Activated CD8-positive, alpha-beta memory T cell treated with anti-CD3 and anti-CD28 coated beads, Interleukin-2, amount 50 U/mL, for 4 hours (primary cell): Measurements from ENCODE around the gene HES3.
"Not testable (repeated sequence)": the region's sequence is repeated elsewhere in the genome, so short reads cannot be mapped to it uniquely, and the experiment has no call there.

Experiments
- DNase-seq: peaks from one replicate; pipeline ENCODE4 v3.0.0-alpha.2; 2020

HES3 gene

GRCh38 chr1:6219641-6220040 lies 24.3 kb upstream of the HES3 start:
- DNase-seq = not testable (repeated sequence)

DNA sequence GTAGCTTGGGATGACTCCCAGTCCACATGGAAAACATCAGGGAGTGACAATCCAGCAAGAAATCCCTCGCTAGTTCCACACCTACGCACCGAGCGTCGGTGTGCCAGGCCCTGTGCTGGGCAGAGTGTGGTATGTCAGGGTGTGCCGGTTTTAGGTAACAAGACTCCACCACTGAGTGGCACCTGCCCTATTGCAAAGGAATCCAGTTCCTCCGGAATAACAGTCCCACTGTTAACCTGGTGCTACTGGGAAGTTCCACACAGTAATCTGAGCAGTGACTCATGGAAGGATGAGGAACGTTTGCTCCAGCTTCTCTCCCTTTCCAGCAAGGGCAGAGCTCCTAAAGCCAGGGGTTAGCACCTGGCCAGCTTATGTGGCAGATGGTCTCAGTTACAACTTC lies 23.7 kb upstream of the HES3 start:
- DNase-seq = no peak

GRCh38 chr1:6221210-6221784 lies 22.7 kb upstream of the HES3 start:
- DNase-seq = no peak

GRCh38 chr1:6222636-6223035 lies 21.3 kb upstream of the HES3 start:
- DNase-seq = no peak

DNA sequence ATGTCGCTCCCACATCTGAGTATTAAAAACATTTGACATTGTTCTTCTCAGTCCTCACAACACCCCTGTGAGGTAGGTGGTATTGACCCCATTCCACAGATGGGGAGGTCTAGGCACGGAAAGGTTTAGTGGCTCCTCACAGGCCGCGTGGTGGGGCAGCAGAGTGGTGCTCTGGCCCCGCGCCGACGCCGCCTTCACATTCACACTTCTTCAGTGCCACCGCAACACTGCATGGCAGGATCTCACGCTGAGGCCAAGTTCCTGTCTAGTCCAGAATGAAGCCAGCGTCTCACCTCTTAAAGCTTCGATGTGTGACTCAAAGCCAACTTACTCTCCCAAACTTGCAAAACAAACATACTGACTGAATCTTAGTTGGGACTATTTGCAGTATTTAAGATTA lies 20.4 kb upstream of the HES3 start:
- no peak for DNase-seq

GRCh38 chr1:6224718-6225117 lies 19.3 kb upstream of the HES3 start:
- no peak for DNase-seq

DNA sequence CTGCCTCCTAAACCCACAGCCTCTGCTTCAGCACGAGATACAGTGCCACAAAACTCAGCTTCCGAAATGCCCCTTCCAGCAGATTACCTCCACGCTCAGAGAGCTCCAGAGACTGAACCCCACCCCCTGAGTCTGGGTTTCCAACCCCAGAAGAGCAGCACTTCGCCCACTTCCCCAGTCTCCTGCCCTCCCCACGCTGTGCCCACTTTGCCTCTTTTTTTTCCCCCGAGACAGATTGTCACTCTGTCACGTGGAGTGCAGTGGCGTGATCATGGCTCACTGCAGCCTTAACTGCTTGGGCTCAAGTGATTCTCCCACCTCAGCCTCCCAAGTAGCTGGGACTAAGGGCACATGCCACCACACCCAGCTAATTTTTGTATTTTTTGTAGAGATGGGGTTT lies 18.3 kb upstream of the HES3 start:
- no peak for DNase-seq

DNA sequence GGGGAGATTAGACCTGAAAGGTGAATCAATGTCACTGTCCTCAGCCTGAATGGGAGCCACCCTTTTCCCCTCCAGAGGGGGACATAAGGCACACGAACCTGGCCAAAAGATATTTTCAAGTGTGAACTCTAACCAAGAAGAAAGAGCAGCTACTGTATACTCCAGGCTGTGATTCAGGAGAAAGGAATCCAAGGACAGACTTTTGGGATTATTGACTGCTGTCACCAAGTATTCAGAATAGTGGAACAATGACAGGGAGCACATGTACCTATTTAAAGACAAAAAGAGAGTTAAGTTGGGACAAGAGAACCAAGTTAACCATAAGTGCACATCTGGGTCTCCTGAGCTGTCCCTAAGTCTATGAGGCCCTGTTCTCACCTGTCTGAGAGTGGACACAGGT lies 10.6 kb upstream of the HES3 start:
- DNase-seq = no peak

GRCh38 chr1:6234502-6235295 lies 9.3 kb upstream of the HES3 start:
- DNase-seq = no peak

- peak; percentile 37 for DNase-seq
Measured at GRCh38 chr1:6235296-6235677, 8.7 kb upstream of the HES3 start.

GRCh38 chr1:6237093-6237492 lies 6.9 kb upstream of the HES3 start:
- DNase-seq = no peak

DNA sequence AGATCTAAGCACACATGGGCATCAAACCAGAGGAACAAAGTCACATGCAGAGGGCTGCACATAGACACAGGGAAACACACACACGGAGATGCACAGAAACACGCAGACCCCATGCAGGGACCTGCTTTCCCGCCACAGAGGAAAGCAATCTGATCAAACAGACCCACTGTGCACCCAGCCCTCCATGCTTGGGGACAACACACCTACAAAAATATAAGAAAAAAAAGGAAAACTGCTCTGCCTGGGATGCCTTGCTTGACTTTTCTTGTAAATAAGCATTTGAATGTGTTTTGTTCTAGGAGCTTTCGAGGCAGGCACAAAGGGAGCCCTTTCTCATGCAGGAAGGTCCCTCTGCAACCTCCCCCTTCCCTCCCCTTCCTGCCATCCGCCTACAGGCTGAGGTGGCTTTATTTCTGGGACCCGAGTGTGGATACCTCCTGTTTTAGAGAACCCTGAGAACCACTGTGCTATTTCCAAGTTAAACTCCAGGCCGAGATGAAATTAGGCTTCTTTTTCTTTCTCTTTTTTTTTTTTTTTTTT lies 4.7 kb upstream of the HES3 start:
- no peak for DNase-seq

- no peak for DNase-seq
Measured at GRCh38 chr1:6239950-6240768, 3.8 kb upstream of the HES3 start.

- no peak for DNase-seq
Measured at GRCh38 chr1:6241107-6241886, 2.7 kb upstream of the HES3 start.

- no peak for DNase-seq
Measured at GRCh38 chr1:6241887-6242740, 1.9 kb upstream of the HES3 start.

GRCh38 chr1:6243053-6243834 lies 735 bp upstream of the HES3 start:
- no peak for DNase-seq

GRCh38 chr1:6244401-6245049 lies 546 bp downstream of the HES3 start:
- no peak for DNase-seq

DNA sequence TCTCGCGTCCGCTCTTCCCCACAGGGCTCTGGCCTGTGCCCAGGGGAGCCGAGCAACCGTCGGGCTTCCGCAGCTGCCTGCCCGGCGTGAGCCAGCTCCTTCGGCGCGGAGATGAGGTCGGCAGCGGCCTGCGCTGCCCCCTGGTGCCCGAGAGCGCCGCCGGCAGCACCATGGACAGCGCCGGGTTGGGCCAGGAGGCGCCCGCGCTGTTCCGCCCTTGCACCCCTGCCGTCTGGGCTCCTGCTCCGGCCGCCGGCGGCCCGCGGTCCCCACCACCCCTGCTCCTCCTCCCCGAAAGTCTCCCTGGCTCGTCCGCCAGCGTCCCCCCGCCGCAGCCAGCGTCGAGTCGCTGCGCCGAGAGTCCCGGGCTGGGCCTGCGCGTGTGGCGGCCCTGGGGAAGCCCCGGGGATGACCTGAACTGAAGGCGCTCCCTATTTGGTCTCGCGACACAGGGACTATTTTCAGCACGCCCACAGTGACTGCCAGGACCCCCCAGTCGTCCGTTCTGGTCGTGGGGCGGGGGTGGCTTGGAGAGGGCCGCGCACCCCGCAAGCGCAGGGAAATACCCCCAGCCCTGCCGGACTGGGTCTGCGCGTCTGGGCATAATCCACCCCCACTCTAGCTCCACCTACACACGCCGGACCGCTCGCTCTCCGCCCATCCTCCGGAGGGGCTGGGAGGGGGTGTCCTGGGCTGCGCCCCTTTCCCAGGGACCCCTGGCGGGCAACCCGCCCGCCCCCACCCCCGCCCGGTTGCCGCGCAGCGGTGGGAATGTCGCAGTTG lies 1.3 kb downstream of the HES3 start:
- peak; percentile 80 for DNase-seq

DNA sequence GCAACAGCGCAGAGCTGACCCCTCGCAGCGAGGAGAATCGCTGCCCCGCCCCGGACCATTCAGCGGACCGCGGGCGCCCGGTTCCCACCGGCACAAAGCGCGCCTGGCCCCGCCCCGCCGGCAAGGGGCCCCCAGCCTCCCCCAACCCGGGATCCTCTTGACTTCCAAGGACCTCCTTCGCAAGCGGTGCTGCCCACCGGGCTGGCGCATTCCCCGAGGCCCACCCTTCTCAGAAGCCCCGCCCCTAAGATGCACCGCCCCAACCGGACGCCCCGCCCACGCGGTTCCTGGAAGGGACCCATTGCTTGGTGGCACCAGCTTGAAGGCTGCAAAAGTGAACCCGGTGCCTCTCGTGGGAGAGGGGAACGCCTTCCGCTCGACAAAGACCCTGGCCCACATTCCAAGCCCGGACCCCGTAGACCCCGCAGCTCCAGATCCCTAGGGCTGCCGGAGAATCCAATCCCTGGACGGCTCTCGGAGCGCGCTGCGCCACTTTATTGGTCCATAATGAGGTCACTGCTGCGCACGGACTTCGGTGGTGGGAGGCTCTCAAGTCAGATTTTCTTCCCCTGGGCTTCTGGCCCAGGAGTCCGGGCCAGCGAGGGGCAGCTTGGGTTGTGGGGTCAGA lies 2.0 kb downstream of the HES3 start:
- peak; percentile 44 for DNase-seq
